ENCODE measurements around the gene C17orf113.
"Not testable (repeated sequence)": the region's sequence is repeated elsewhere in the genome, so short reads cannot be mapped to it uniquely, and the experiment has no call there.

C17orf113 gene

GRCh38 chr17:42016941-42017865 lies 33.2 kb downstream of the C17orf113 start, which contains the start of gene DNAJC7:
TSS of gene DNAJC7 (minus strand) at chr17:42017439. CDS start at chr17:42017416, 23 bp downstream.
- TF ChIP-seq, protein P1, sequence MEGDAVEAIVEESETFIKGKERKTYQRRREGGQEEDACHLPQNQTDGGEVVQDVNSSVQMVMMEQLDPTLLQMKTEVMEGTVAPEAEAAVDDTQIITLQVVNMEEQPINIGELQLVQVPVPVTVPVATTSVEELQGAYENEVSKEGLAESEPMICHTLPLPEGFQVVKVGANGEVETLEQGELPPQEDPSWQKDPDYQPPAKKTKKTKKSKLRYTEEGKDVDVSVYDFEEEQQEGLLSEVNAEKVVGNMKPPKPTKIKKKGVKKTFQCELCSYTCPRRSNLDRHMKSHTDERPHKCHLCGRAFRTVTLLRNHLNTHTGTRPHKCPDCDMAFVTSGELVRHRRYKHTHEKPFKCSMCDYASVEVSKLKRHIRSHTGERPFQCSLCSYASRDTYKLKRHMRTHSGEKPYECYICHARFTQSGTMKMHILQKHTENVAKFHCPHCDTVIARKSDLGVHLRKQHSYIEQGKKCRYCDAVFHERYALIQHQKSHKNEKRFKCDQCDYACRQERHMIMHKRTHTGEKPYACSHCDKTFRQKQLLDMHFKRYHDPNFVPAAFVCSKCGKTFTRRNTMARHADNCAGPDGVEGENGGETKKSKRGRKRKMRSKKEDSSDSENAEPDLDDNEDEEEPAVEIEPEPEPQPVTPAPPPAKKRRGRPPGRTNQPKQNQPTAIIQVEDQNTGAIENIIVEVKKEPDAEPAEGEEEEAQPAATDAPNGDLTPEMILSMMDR (IDR thresholded peaks at IDR 0.05; ENCODE audit: insufficient read depth, low read depth, low read length, missing control alignments), result no peak
- H3K4me3 ChIP-seq (ENCODE audit: low read length), result peak within 1 kb of the TSS; percentile 98
- DNase-seq (ENCODE audit: low read depth), result peak; percentile 92

- no peak for DNase-seq (ENCODE audit: low read depth)
- TF ChIP-seq, protein P1 (IDR thresholded peaks at IDR 0.05; ENCODE audit: insufficient read depth, low read depth, low read length, missing control alignments), result no peak
- H3K4me3 ChIP-seq (ENCODE audit: low read length), result peak overlapping the region; percentile 98
Observed at GRCh38 chr17:42016411-42016831, 34.0 kb downstream of the C17orf113 start.

DNA sequence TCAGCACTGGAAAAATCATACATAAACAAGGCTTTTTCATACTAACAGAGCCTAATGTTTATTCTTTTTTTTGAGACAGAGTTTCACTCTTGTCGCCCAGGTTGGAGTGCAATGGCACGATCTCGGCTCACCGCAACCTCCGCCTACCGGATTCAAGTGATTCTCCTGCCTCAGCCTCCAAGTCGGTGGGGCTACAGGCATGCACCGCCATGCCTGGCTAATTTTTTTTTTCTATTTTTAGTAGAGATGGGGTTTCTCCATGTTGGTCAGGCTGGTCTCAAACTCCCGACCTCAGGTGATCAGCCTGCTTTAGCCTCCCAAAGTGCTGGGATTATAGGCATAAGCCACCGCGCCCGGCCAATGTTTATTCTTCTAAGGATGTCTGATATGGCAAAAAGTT lies 36.7 kb downstream of the C17orf113 start:
- H3K4me3 ChIP-seq (ENCODE audit: low read length); DNase-seq (ENCODE audit: low read depth): not testable (repeated sequence)

GRCh38 chr17:42012363-42012762 lies 38.0 kb downstream of the C17orf113 start:
- not testable (repeated sequence) for DNase-seq (ENCODE audit: low read depth); H3K4me3 ChIP-seq (ENCODE audit: low read length)

- peak; percentile 59 for DNase-seq (ENCODE audit: low read depth)
- no peak overlapping the region for H3K4me3 ChIP-seq (ENCODE audit: low read length)
- TF ChIP-seq, protein P1 (IDR thresholded peaks at IDR 0.05; ENCODE audit: insufficient read depth, low read depth, low read length, missing control alignments), result no peak
Observed at GRCh38 chr17:42010898-42011516, 39.4 kb downstream of the C17orf113 start.

DNA sequence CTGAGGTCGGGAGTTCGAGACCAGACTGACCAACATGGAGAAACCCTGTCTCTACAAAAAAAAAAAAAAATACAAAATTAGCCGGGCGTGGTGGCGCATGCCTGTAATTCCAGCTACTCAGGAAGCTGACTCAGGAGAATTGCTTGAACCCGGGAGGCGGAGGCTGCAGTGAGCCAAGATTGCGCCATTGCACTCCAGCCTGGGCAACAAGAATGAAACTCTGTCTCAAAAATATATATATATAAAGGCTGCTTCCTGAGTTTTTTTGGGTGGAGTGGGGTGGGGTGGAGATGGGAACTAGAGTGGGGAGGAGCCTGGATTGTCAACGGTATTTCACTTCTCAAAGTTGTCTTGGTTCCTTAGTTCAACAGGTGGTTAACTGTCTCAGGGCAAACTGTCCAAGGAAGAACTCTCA lies 40.1 kb downstream of the C17orf113 start:
- not testable (repeated sequence) for H3K4me3 ChIP-seq (ENCODE audit: low read length)
- peak; percentile 68 for DNase-seq (ENCODE audit: low read depth)

DNA sequence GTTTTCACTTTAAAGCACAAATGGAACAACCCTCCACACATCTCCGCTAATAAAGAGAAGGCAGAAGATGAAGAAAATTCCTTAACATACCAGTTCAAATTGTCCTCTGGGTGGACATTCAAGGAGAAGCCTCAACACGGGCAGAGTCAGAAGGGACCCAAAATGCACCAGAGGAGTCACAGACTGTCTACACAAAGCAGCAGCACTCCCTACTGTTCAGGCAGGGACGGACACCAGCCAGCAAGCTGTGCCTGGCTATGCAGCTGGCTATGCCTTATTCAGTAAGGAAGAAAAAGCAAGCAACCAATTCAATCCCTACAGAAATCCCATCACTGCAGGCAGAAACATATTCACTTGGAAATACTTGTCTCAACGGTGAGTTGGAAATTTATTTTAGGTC lies 41.2 kb downstream of the C17orf113 start:
- peak; percentile 31 for DNase-seq (ENCODE audit: low read depth)
- H3K4me3 ChIP-seq (ENCODE audit: low read length), result no peak overlapping the region
- TF ChIP-seq, protein P1 (IDR thresholded peaks at IDR 0.05; ENCODE audit: insufficient read depth, low read depth, low read length, missing control alignments), result peak; percentile 20

- TF ChIP-seq, protein P1 (IDR thresholded peaks at IDR 0.05; ENCODE audit: insufficient read depth, low read depth, low read length, missing control alignments), result no peak
- H3K4me3 ChIP-seq (ENCODE audit: low read length), result no peak overlapping the region
- DNase-seq (ENCODE audit: low read depth), result no peak
Observed at GRCh38 chr17:42005166-42005565, 45.2 kb downstream of the C17orf113 start.
